Esophagus squamous epithelium (tissue), 4 donors: ENCODE measurements around the gene KLHL29.

ENCODE experiments used
- CTCF ChIP-seq, 6 experiments: fragments of 450-650 bp in 4 of 6; fragments of 200-600 bp in 2 of 6; sonication (generic) in 2 of 6; IDR thresholded peaks; one replicate each; pipeline ENCODE4 v1.5.1; 2016 to 2019; ENCODE audit warnings: antibody characterized with exemption in 6 of 6, mild to moderate bottlenecking in 4 of 6, moderate library complexity in 4 of 6
- POLR2A ChIP-seq, 4 donors: fragments of 450-650 bp; IDR thresholded peaks; one replicate each; pipeline ENCODE4 v1.6.1; 2017; ENCODE audit warnings: antibody characterized with exemption in 4 of 4, mild to moderate bottlenecking in 4 of 4, moderate library complexity in 3 of 4

GRCh38 chr2:23753291-23754010 is 368.5 kb downstream of the KLHL29 start:
- no peak for TF ChIP-seq CTCF (IDR thresholded peaks at IDR 0.05)
- no peak for TF ChIP-seq POLR2A (IDR thresholded peaks at IDR 0.05)
